Measurements from ENCODE around the gene RPL36. TPM values are rescaled to one million over a fixed set of nuclear protein-coding genes. Genes with fewer than 3 reads are reported as not detected.
"Not testable (repeated sequence)": the region's sequence is repeated elsewhere in the genome, so short reads cannot be mapped to it uniquely, and the experiment has no call there.

RPL36 gene
- total RNA-seq, 3 donors from 2014 or later = 1,683 to 1,753 (median 1,705) TPM

- H3K4me3 Mint-ChIP-seq = peak overlapping the region; percentile 98
- no peaks in the 10 kb centered on the region for H3K9me3 Mint-ChIP-seq
- peaks cover 25% of the 10 kb centered on the region for H3K4me1 Mint-ChIP-seq (ENCODE audit: low read depth)
- ATAC-seq = no peak
- H3K27me3 Mint-ChIP-seq (ENCODE audit: low read depth) = no peaks in the 10 kb centered on the region
- DNase-seq = no peak
- H3K36me3 Mint-ChIP-seq (ENCODE audit: insufficient read depth) = peaks cover 4% of the 10 kb centered on the region
Measured at GRCh38 chr19:5679289-5680083, 10.6 kb upstream of the RPL36 start.

GRCh38 chr19:5680084-5680436 lies 10.0 kb upstream of the RPL36 start:
- ATAC-seq (peak; percentile 1), DNase-seq (no peak)
- peak overlapping the region; percentile 98 for H3K4me3 Mint-ChIP-seq
- H3K4me1 Mint-ChIP-seq (ENCODE audit: low read depth) = peaks cover 25% of the 10 kb centered on the region
- no peaks in the 10 kb centered on the region for H3K27me3 Mint-ChIP-seq (ENCODE audit: low read depth)
- H3K36me3 Mint-ChIP-seq (ENCODE audit: insufficient read depth) = peaks cover 4% of the 10 kb centered on the region
- no peaks in the 10 kb centered on the region for H3K9me3 Mint-ChIP-seq

- ATAC-seq = peak; percentile 96 to 97
- H3K4me1 Mint-ChIP-seq (ENCODE audit: low read depth) = peaks cover 25% of the 10 kb centered on the region
Measured at GRCh38 chr19:5680437-5681368, 9.4 kb upstream of the RPL36 start, which contains the start of the genes HSD11B1L and MICOS13. Gene HSD11B1L (plus strand): TSS chr19:5681027. CDS start chr19:5684833, 3,806 bp downstream. Gene MICOS13 (minus strand): TSS chr19:5680516. CDS start chr19:5680486, 30 bp downstream.

GRCh38 chr19:5681391-5682106 lies 8.5 kb upstream of the RPL36 start:
- Mint-ChIP-seq H3K4me3 (peak overlapping the region; percentile 77), H3K9me3 (no peaks in the 10 kb centered on the region), H3K27me3 (ENCODE audit: low read depth) (no peaks in the 10 kb centered on the region), H3K4me1 (ENCODE audit: low read depth) (peaks cover 27% of the 10 kb centered on the region), H3K36me3 (ENCODE audit: insufficient read depth) (peaks cover 4% of the 10 kb centered on the region)
- ATAC-seq (no peak), DNase-seq (no peak)

More at GRCh38 chr19:5680437-5681368, 9.4 kb upstream of the RPL36 start, which contains the start of the genes HSD11B1L and MICOS13:
- Mint-ChIP-seq H3K36me3 (ENCODE audit: insufficient read depth) (peaks cover 4% of the 10 kb centered on the region), H3K9me3 (no peaks in the 10 kb centered on the region), H3K4me3 (peak within 1 kb of the TSS; percentile 98), H3K27me3 (ENCODE audit: low read depth) (no peaks in the 10 kb centered on the region)
- peak; percentile 95 for DNase-seq

- Mint-ChIP-seq H3K9me3 (no peaks in the 10 kb centered on the region), H3K4me1 (ENCODE audit: low read depth) (peaks cover 27% of the 10 kb centered on the region), H3K27me3 (ENCODE audit: low read depth) (no peaks in the 10 kb centered on the region), H3K36me3 (ENCODE audit: insufficient read depth) (peaks cover 4% of the 10 kb centered on the region), H3K4me3 (peak overlapping the region; percentile 77)
- ATAC-seq (no peak), DNase-seq (no peak)
Measured at GRCh38 chr19:5682107-5682482, 8.0 kb upstream of the RPL36 start.

- H3K4me1 Mint-ChIP-seq (ENCODE audit: low read depth) = peaks cover 30% of the 10 kb centered on the region
- no peaks in the 10 kb centered on the region for H3K9me3 Mint-ChIP-seq
- H3K27me3 Mint-ChIP-seq (ENCODE audit: low read depth) = no peaks in the 10 kb centered on the region
- ATAC-seq = no peak
- no peak overlapping the region for H3K4me3 Mint-ChIP-seq
- DNase-seq = no peak
- peaks cover 4% of the 10 kb centered on the region for H3K36me3 Mint-ChIP-seq (ENCODE audit: insufficient read depth)
Measured at GRCh38 chr19:5683177-5683886, 6.8 kb upstream of the RPL36 start.

GRCh38 chr19:5684694-5685430 lies 5.2 kb upstream of the RPL36 start:
- no peak for DNase-seq
- no peak for ATAC-seq
- Mint-ChIP-seq H3K4me3 (no peak overlapping the region), H3K36me3 (ENCODE audit: insufficient read depth) (no peaks in the 10 kb centered on the region), H3K27me3 (ENCODE audit: low read depth) (no peaks in the 10 kb centered on the region), H3K4me1 (ENCODE audit: low read depth) (peaks cover 27% of the 10 kb centered on the region), H3K9me3 (no peaks in the 10 kb centered on the region)

GRCh38 chr19:5686326-5686646 lies 3.8 kb upstream of the RPL36 start:
- Mint-ChIP-seq H3K4me3 (peak overlapping the region; percentile 76), H3K27me3 (ENCODE audit: low read depth) (no peaks in the 10 kb centered on the region), H3K9me3 (no peaks in the 10 kb centered on the region), H3K4me1 (ENCODE audit: low read depth) (peaks cover 25% of the 10 kb centered on the region), H3K36me3 (ENCODE audit: insufficient read depth) (peaks cover 9% of the 10 kb centered on the region)
- DNase-seq (no peak), ATAC-seq (no peak)

GRCh38 chr19:5686647-5687359 lies 3.3 kb upstream of the RPL36 start:
- peak; percentile 66 for ATAC-seq
- H3K27me3 Mint-ChIP-seq (ENCODE audit: low read depth) = no peaks in the 10 kb centered on the region
- H3K36me3 Mint-ChIP-seq (ENCODE audit: insufficient read depth) = peaks cover 9% of the 10 kb centered on the region
- H3K4me3 Mint-ChIP-seq = peak overlapping the region; percentile 76
- peak; percentile 97 for DNase-seq
- H3K4me1 Mint-ChIP-seq (ENCODE audit: low read depth) = peaks cover 19% of the 10 kb centered on the region
- no peaks in the 10 kb centered on the region for H3K9me3 Mint-ChIP-seq

GRCh38 chr19:5687360-5688198 lies 2.5 kb upstream of the RPL36 start:
- Mint-ChIP-seq H3K9me3 (no peaks in the 10 kb centered on the region), H3K4me3 (peak overlapping the region; percentile 76), H3K36me3 (ENCODE audit: insufficient read depth) (peaks cover 16% of the 10 kb centered on the region), H3K4me1 (ENCODE audit: low read depth) (peaks cover 19% of the 10 kb centered on the region), H3K27me3 (ENCODE audit: low read depth) (no peaks in the 10 kb centered on the region)
- ATAC-seq (no peak), DNase-seq (no peak)

GRCh38 chr19:5688262-5688881 lies 1.7 kb upstream of the RPL36 start:
- not testable (repeated sequence) for ATAC-seq, DNase-seq

More at GRCh38 chr19:5688262-5688881, 1.7 kb upstream of the RPL36 start:
- not testable (repeated sequence) for H3K4me3 Mint-ChIP-seq; H3K9me3 Mint-ChIP-seq; H3K27me3 Mint-ChIP-seq (ENCODE audit: low read depth)
- peaks cover 20% of the 10 kb centered on the region for H3K36me3 Mint-ChIP-seq (ENCODE audit: insufficient read depth)
- peaks cover 17% of the 10 kb centered on the region for H3K4me1 Mint-ChIP-seq (ENCODE audit: low read depth)

Measured in activated T-cell treated with anti-CD3 and anti-CD28 coated beads, Interleukin-2, amount 50 U/mL, for 4 hours (primary cell).